ENCODE results near the gene SLC22A12.

SLC22A12 gene

DNA sequence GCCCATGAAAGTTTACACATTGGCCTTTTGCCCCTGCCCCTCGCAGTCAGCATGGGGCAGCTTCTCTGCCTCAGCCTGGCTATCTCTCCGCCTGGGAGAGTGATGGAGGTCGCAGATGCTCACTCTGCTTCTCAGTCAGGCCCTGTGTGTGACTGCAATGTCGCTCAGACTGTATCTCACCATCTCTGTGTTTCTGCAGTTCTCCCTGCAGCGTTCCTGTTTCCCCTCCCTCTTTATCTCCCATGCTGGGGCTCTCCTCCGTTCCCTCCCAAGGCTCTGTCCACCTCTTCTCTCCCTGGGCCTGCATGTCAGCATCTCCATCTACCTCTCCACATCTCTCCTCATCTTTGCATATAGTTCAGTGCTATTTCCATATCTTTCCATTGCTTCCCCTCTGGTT is 38.1 kb downstream of the SLC22A12 start:
- no peak for FAIRE-seq

DNA sequence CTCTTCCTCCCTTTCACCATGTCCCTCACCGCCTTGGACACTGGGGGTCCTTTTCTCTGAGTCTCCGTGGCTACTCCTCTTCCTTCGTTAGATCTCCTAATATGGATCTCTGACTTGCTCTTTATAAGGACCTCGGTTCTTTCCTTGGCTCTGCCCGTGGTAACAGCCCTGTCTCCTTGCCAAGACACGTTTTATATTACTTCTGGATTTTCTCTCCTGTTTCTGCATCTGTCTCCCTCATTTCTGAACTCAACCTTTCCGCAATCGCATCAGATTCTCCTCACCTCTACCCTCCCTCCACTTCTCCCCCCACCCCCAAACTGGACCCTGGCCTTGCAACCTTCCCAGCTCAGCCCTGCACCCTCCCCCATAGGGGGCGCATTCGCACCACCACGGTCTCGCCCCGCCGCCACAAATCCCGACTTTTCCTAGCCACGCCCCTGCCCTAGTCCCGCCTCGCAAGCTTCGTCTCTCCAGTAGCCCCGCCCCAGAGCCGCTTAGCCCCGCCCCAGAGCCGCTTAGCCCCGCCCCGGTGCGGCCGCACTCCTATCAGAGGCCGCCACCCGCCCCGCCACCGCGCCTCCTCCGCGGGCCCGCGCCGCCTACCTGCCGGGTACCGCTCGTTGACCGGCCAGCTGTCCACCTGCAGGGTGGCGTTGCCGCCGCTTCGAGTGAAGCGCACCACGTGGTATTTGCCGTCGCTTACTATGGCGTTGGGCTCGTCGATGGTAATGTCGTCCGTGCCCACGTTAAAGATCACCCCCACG is 39.0 kb downstream of the SLC22A12 start:
- no peak for FAIRE-seq

- FAIRE-seq = no peak
Measured at GRCh38 chr11:64631675-64632074, 40.7 kb downstream of the SLC22A12 start.

DNA sequence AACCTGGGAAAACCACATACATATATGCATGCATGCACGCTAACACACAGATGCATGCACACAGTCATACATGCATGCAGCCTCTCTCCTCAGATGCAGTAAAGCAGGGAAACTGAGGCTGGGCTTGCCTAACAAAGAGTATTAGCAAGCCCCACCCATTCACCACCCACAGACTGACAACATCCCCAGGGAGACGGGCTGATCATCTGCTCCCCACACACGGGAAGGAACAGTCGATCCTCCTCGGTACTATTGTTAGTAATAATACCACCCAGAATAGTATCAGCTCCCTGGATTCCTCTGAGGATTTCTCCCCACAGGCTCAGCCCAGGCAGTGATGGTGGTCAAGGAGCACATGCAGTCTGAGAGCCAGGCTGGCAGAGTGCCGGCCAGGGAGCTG is 41.2 kb downstream of the SLC22A12 start:
- FAIRE-seq = no peak

- no peak for FAIRE-seq
Measured at GRCh38 chr11:64632654-64633053, 41.6 kb downstream of the SLC22A12 start.

DNA sequence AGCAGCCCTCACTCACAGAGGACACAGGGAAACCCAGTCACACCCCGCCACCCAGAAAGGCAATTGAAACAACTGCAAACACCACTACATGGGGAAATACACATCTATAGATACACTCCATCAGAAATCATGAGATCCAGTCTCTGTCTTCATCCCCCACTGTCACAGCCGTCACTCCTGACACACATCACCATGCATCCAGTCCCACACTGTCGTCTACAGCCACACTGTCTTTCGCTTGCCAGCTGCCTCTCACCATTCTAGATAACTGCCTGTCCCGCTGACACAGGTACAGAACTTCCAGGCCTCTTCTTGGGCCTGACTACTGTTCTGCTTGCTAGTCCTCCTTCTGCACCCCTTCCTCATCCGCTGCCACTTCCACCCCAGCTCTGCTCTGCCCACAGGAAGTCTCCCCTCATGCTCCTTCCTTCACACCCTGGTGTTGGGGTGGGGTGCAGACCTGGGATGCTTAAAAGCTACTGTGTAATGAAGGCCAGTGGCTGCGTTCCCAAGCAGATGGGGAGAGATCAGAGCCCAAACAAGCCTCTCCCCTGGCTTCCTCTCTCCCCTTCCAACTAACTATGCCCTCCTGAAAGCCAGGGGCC is 42.6 kb downstream of the SLC22A12 start:
- FAIRE-seq = no peak

GRCh38 chr11:64637334-64638017 is 46.5 kb downstream of the SLC22A12 start:
- no peak for FAIRE-seq

GRCh38 chr11:64638018-64638665 is 47.1 kb downstream of the SLC22A12 start:
- no peak for FAIRE-seq

DNA sequence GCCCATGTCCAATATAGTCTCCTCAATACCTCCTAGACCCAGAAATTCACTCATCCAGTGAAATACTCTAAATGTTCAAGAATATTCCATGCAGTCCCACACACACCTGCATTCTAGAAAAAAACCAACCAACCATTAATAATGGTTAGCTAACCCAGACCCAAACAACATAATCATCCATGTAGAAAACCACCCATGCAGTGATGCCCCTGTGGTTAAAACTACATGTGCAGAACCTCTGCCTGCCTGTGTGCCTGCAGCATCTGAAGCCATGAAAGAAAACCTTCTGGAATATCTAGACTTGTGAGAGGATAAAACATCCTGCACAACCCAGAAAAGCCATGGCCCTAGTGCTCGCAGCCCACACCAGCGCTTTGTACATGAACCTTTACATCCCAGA is 47.8 kb downstream of the SLC22A12 start:
- no peak for FAIRE-seq

DNA sequence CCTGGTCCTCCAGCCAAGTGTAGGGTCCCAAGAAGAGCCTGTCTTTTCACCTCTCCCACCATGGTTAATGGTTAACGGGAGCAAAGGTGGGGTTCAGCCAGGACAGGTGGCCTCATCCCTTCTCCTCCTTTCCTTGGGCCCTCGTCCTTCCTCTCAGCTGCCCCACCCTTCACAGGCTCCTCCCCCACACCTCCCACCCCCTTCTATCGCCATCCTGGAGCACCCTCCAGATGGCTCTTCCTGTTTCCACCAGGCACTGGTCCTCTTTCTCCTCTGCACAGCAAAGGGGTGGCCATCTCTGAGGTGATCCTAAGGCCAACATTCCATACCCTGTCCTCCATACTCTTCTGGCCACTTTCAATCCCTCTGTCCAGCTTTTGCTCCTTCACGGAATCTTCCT is 48.9 kb downstream of the SLC22A12 start:
- FAIRE-seq = no peak

DNA sequence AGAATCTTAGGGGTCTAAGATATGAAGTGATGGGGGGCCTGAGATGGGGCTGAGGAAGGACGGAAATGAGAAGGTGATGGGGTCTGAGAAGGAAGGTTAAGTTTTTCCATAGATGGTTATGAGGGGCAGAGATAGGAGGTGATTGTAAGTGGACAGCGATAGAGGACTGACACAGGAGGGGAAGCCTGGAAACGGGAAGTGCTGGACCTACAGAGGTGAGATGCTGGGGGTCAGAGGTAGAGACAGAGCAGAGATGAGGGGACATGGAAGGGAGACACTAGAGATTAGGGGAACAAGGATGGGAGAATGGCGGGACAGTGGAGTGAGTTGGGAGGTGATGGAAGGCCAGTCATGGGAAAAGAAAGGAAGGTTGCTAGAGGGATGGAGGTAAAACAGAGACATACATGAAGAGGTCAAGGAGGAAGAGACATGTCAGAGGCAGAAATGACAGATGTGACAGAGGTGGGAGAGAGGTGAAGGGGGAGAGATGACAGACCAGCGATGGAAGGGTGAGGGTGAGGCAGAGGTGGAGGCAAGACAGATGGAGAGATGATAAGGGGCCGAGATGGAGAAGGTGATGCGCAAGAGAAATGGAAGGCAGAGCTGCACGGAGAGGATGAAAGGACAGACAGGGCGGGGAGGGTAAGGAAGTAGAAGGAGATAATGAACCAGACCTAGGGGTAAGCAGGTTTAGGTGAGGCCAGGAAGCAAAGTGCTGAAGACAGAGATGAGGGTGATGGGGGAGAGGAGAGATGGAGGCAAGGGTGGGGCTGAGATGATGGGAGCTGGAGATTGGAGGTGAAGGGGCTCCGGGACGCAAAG is 50.8 kb downstream of the SLC22A12 start:
- FAIRE-seq = no peak

GRCh38 chr11:64642418-64642735 is 51.4 kb downstream of the SLC22A12 start:
- no peak for FAIRE-seq

GRCh38 chr11:64642871-64643255 is 51.8 kb downstream of the SLC22A12 start:
- FAIRE-seq = no peak

DNA sequence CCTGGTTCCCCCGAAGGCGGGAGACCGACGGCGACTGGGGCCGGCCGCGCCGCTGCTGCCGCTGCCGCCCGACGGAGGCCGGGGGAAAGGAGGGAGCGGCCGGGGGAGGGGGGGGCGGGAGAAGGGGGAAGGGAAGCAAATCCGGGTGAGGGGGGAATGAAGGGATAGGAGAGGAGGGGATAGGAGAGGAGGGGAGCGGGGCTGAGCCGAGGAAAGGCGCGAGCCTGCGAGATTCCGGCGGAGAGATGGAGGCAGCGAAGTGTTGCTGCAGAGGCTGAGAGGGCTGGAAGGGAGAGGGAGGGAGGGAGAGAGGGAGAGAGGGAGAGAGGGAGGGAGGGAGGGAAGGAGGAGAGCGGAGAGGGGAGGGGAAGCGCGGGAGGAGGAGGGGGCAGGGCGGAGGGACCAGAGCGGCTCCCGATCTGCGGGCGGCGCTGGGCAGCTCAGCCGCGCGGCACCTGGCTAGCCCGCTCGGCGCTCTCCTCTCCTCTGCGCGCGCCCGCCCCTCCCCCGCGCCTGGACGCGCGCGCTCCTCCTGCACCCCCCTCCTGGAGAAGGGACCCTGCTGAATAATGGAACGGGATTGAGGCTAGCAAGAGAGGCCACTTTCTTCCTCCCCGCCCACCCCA is 52.3 kb downstream of the SLC22A12 start:
- no peak for FAIRE-seq

DNA sequence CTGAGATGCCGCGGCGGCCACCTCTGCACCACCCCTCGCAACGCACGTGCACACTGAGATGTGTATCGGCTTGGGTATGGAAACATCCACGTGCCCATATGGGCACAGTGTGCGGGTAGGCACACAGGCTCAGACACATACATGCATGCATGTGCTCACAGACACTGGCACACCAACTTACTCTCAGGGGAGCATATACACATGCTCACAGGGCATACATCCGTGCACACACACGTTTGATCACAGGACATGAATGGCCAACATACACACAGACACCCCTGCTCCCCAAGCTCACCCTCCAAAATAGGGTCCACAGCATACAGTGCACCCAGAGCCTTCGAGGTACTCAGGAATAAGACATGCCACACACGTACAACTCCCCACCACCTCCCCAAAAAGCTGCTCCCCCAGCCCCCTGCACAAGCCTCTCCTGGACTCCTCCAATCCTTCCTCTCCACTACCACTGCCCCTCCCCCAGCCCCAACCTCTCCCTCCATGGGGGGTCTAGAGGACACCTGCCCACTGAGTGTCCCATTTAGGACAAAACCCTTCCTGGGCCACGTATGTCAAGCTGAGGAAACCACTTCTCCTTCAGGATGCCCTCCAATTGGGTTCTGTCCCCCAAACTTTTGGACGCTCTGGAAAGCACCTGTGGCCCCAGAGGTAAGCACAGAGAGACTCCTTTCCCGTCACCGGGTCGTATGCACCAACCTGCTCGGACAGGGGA is 53.1 kb downstream of the SLC22A12 start:
- no peak for FAIRE-seq

GRCh38 chr11:64644647-64645275 is 53.7 kb downstream of the SLC22A12 start:
- no peak for FAIRE-seq

- FAIRE-seq = no peak
Measured at GRCh38 chr11:64647019-64647779, 56.2 kb downstream of the SLC22A12 start.

DNA sequence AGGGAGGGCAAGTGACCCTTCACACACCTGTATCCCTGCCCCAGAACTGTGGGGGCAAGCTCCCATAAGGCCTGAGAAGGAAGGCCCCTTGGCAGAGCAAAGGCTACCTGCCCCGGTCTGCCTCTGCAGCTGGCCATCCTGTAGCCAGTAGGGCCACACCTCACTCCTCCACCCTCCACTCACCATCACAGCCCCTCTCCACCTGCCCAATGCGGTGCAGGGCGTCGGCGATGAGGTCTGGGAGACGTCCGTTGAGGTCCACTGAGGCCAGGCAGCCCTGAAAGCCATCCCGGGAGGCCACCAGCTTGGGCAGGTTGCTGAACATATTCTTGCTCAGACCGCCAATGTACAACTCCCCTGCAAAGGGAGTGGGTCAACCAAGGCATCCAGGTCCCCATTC is 57.5 kb downstream of the SLC22A12 start:
- no peak for FAIRE-seq

DNA sequence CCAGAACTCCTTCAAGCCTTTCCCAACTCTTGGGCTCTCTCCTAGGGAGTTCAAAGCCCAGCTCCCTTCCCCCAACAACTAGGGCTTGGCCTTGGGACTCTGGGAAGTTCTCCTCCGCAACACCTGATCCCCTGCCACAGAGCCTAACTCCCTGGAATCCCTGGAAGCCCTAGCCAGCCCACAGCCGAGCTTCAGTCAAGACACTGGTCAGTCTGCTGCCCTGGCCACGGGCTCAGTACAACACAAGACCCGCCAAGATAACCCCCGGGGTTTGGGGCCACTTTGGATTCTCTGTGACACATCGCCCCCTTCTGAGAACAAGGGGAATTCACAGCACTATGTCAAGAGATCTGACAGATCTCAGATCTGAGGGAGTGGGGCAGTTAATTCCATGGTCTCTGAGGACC is 58.3 kb downstream of the SLC22A12 start:
- no peak for FAIRE-seq

DNA sequence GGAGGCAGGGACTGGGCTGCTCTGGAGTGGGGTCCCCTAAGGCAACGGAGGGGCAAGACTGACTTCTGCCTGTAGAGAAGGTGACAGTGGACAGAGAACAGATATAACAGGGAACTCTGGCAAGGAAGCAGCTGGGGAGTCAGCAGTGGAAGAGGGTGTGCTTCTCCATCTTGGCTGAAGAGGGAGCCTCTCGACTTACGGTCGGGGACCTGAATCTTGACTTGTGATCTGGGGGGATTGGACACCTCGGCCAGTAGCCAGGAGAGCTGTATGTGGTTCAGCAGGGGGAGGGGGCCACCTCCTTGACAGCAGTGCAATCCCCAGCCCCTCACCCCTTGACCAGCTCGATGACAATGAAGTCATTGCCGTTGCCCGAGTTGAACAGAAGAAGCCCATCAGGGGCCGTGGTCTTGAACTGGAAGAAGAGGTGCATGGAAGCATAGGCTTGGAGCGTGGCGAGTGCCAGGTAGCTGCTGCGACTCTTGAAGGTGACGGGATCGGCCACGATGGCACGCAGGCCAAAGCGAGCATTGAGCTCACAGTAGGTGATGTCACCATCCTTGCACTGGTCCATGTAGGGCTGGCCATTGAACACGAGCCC is 60.0 kb downstream of the SLC22A12 start:
- FAIRE-seq = no peak

Measured in A204.1 (cell line).